Measurements from ENCODE around the gene DLD.
"Not testable (repeated sequence)": the region's sequence is repeated elsewhere in the genome, so short reads cannot be mapped to it uniquely, and the experiment has no call there.

Gene DLD

DNA sequence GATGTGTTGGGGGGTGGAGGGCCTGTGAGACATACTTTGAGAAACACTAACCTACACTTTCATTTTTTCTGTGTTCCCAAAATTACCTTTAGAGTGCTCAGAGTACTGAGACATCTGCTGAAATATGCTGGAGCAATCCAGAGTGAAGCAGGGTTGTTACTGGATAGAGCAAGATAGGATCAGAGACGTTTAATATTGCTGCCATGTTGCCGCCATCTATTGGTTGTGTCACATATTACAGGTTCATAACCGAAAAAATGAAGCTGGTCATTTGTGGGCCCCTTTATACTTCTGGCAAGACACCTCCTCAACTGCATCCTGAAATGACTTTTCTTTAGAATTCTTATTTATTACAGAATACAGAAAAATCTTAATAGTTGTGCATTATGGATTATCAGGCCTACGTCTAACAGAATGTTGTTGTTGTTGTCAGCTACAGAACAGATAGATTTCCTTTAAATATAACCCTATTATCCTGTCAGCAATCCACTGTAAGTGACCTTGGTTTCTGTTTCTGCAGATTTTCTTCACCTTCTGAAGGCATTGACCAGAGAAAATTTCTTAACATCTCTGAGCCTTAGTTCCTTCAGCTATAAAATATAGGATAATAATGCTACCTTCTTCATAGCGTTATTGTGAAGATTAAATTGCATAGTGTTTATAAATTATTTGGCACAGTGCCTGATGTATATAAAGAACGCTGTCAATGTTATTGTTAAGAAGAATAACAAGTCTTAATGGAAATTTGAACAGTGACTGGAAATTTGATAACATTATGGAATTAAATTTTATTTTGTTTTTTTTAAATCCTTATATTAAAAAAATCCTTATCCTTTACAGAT, 16.2 kb upstream of the DLD start:
- DNase-seq: no peak

GRCh38 chr7:107876916-107877315, 14.1 kb upstream of the DLD start:
- no peak for DNase-seq

DNA sequence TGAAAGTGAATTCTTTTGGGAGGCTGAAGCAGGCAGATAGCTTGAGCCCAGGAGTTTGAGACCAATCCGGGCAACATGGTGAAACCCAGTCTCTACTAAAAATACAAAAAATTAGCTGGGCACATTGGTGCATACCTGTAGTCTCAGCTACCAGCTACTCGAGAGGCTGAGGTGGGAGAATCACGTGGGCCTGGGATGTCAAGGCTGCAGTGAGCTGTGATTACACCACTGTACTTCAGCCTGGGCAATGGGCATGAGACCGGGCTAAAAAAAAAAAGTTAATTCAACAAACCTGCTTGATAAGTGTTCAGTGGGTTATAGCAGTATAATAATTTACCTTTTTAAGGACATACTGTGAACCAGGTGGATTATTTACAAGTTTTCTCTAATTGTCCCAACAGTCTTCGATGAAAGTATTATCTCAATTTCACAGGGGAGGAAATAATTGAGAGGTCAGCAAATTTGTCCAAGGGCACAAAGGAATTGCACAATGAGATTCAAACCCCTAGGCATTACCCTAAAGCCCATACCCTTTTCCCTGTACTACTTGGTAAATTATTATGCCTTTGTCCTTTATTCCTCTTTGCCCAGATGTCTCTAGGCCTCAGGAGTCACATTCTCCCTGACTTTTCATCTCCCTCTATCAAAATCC, 13.1 kb upstream of the DLD start:
- no peak for DNase-seq

DNA sequence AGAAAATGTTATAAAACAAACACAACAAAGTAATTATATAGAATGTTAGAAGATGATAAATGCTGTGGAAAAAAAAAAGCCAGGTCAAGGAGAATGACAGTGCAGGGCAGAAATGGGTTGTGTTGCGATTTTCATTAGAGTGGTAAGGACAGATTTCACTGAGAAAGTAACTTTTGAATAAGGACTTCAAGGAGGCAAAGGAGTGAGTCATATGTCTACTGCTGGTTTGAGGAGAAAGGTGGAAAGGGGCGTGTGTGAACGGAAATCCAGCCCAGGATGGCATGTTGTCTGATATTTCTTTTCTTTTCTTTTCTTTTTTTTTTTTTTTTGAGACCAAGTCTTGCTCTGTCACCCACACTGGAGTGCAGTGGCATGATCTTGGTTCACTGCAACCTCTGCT, 12.3 kb upstream of the DLD start:
- no peak for DNase-seq

DNA sequence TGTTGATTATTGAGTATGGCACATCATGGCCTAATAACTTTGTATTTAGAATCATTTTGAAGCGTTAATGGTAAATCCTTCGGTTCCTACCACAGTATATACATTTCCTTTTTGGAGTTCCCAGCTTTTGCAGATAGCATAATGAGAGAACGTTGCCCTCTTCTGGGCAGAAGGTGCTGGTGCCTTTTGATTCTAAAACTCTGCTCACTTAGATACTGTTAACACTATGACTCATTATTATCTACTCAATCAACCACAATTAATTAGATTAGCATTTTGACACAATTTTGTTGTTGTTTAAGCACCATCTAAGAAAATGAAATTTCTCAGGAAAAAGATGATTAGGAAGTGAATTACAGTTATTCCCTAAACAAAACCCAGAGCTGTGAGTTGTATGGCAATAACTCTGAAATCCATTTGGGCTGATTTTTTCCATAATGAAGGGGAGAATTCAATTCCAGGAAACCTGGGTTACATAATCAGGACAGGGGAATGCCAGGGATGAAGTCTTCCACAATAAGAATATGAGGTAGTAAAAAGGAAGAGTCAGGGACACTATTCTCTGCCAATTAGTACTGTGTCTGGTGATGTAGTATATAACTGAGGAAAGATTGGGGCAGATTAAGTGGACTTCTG, 11.5 kb upstream of the DLD start:
- no peak for DNase-seq

DNA sequence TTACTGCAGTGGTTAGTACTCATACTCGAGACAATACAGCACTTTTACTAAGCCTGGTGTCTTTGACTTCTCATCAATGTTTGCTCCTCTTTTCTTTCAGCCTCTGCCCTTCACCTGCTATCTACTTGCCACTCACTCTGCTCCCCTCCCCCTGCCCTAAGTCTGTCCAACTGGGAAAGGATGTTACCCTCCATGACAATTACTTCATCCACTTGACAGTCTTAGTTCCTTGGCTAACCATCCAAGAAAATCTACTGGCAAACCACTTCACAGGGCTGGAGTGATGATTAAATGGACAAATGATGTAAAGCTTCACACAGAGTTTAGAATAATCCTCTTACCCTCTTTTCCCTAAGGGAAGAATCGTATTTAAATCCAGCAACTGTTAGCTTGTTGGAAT, 8.2 kb upstream of the DLD start:
- DNase-seq: no peak

GRCh38 chr7:107884066-107884818, 6.7 kb upstream of the DLD start:
- no peak for DNase-seq

- DNase-seq: not testable (repeated sequence)
Observed at GRCh38 chr7:107887827-107888226, 3.2 kb upstream of the DLD start.

DNA sequence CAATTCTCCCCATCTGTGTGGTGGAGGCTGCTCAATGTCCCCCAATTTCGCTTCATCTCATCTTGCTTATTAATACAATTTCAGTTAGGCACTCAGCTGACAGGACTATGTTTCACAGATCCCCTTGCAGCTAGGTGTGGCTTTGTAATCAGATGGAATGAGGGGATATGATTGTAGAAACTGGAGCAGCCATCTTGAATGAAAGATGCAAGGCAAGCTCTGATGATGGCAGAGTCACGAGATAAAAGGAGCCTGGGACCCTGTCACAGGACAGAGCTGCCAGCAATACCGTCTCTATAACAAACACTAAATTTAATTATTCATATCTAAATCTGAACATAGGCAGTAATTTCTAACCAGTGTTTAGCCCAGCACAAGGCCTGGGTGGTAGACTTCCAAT, 991 bp upstream of the DLD start:
- no peak for DNase-seq

DNA sequence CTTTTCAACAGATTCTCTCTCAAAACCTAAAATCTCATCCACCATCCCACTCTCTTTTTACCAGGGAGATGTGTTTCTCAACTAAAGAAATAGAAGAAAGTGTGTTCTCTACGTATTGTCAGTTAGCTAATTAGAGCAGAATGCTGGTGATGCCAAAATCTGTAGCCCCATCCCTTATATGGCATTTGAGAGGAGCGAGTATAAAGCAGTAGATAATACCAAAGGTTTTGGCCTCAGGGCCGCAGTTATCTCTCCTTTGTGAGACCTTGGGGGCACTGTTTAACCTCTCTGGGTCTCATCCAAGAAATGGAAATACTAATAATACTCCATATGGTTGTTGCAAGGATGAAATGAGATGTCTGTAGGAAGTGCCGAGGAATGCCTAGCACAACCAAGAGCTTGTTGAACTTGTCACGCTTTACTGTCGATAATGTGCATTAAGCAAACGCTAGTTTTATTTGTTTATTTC, 456 bp upstream of the DLD start:
- DNase-seq: no peak

DNA sequence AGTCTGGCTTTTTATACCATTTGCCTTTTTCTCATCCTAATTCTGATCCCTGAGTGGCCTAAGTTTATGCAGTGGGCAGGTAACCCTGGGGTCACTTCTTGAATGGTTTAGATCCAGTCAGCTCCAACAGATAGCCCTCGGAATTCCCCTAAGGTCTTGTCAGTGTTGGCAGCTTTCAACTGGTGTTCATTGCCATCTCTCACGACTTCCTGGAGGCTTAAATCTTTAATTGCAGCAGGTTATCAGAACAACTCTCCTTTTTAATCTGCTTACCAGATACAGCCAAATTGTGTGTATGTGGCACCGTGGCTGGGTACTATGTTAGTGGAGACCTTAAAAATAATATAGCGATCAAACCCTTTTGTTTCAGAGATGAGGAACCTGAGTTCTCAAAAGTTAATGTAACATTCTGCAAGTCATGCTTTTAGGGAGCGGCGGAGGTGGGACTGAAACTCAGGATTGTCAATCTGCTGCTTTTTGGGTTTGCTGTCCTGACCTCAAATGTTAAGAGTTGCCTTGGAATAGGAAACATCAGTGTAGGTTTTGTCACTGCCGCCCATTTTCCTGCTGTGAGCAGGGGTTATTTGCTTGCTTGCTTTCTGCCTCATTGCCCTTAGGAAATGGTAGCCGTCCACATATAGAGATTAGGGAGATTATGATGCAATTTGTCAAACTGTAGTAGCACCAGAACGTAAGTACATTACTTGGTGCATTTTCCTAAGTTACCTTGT, 818 bp downstream of the DLD start:
- DNase-seq: no peak

- not testable (repeated sequence) for DNase-seq
Observed at GRCh38 chr7:107892367-107892741, 1.4 kb downstream of the DLD start.

DNA sequence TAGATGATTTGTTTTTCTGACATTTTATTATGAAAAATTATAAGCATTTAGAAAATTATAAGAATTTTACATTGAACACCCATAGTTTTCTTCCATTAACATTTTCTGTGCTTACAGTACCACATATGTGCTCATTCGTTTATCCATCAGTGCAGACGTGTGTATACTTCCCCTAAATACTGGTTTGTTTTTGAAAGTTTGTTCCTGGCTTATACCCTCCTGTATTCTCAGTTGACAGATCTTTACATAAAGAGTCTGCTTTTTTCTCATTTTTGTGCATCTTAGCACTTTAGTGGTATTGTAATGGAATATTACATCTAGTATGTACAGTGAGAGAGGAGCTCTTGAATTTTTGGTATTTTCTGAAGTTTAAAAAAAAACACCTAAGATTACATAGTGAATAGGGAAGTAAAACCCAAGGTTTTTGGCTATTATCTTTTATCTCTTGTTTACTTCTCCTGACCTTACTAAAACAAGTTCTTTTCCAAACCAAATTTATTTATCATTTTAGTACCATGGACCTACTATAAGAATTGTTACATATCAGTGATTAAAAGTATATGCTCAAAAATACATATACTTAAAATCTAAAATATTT, 8.1 kb downstream of the DLD start:
- no peak for DNase-seq

GRCh38 chr7:107900496-107901015, 9.6 kb downstream of the DLD start:
- DNase-seq: no peak

- DNase-seq: no peak
Observed at GRCh38 chr7:107902381-107902780, 11.4 kb downstream of the DLD start.

- no peak for DNase-seq
Observed at GRCh38 chr7:107907790-107908189, 16.8 kb downstream of the DLD start.

- DNase-seq: no peak
Observed at GRCh38 chr7:107909445-107909844, 18.5 kb downstream of the DLD start.

GRCh38 chr7:107911981-107912380, 21.0 kb downstream of the DLD start:
- DNase-seq: no peak

GRCh38 chr7:107913851-107914250, 22.9 kb downstream of the DLD start:
- DNase-seq: no peak

DNA sequence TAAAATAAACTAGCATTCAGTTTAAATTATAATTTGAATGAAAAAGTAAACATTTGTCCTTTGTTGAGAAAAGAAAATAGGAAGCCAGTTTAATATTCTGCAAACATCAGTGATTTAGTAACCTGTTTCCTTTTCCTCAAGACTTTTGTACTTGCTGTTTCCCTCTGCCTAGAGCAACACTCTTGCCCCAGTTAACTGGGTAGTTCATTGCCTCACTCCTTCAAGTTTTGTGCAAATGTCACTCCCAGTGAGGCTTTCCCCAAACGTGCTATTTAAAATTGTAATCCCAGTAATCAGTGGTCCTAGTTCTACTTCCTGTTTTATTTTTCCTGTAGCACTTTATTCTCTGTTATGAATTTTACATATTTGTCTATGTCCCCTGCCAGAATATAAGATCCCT, 23.8 kb downstream of the DLD start:
- no peak for DNase-seq

DNA sequence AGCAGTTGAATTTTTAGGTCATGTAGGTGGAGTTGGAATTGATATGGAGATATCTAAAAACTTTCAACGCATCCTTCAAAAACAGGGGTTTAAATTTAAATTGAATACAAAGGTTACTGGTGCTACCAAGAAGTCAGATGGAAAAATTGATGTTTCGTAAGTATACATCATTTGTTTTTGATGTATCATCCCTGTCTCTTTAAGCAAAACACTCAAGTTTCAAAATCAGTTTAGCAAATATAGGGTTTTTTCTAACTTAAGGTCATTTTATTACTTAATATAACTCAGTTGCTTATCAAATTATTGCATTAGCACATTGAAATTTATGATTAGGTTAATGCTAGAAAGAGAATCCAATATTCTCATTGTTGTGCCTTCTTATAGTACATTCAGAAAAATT, 24.6 kb downstream of the DLD start:
- no peak for DNase-seq

Data from activated CD8-positive, alpha-beta memory T cell treated with anti-CD3 and anti-CD28 coated beads for 24 hours (primary cell).